GM10248 (cell line): ENCODE measurements around the gene SLC30A2.

Experiments used
- CTCF ChIA-PET: fragments of 300-600 bp; sonication (Branson Sonifier 250); formaldehyde crosslinking; extraction: SDS; loops from one replicate; lab custom pipeline; 2021; ENCODE audit warnings: antibody characterized with exemption; lab: Yijun Ruan, JAX
- POLR2A ChIA-PET: fragments of 350-650 bp; sonication (Branson Sonifier 250); formaldehyde crosslinking; extraction: SDS; loops from one replicate; lab custom pipeline; 2020; ENCODE audit warnings: antibody characterized with exemption; lab: Yijun Ruan, JAX
- DNase-seq: peaks from one replicate; pipeline ENCODE4 v3.0.0; 2012; ENCODE audit errors: extremely low spot score
- TF ChIP-seq, protein P1 (sequence below): IDR thresholded peaks from 2 replicates; pipeline ENCODE4 v1.5.1; 2012; ENCODE audit warnings: mild to moderate bottlenecking, low read depth; ENCODE audit errors: extremely low read depth, missing control alignments, control extremely low read depth

SLC30A2 gene

DNA sequence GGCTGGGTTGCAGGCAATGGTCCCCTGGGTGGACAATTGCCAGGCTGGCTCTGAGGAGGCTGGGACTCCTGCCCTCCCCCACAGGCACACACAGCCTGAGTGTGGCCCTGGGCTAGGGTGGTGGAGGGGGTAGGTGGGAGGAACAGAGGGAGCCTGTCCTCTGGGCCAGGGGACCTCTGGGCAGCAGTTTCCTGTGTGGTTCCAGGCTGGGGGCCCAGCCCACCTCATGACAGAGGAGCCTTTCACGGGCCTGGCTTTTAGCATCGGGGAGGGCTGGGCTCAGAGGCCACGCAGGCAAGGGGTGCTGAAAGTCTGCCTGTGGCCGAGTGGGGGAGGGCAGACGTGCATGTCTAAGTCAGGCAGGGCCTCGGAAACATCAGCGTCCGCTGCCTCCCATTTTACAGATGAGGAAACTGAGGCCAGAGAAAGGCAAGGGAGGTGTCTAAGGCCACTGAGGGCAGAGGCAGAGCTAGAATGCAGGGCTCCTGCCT, 17.4 kb downstream of the SLC30A2 start:
- ChIA-PET POLR2A (no interaction called here), CTCF (interaction anchor here (0.6 to 1.6 kb wide), 4 partner anchors 8 to 133 kb away, joined by 3 to 4 read pairs (median 4); no protein-coding TSS in a partner anchor)
- DNase-seq = no peak
- TF ChIP-seq, protein P1, sequence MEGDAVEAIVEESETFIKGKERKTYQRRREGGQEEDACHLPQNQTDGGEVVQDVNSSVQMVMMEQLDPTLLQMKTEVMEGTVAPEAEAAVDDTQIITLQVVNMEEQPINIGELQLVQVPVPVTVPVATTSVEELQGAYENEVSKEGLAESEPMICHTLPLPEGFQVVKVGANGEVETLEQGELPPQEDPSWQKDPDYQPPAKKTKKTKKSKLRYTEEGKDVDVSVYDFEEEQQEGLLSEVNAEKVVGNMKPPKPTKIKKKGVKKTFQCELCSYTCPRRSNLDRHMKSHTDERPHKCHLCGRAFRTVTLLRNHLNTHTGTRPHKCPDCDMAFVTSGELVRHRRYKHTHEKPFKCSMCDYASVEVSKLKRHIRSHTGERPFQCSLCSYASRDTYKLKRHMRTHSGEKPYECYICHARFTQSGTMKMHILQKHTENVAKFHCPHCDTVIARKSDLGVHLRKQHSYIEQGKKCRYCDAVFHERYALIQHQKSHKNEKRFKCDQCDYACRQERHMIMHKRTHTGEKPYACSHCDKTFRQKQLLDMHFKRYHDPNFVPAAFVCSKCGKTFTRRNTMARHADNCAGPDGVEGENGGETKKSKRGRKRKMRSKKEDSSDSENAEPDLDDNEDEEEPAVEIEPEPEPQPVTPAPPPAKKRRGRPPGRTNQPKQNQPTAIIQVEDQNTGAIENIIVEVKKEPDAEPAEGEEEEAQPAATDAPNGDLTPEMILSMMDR = no peak

- ChIA-PET CTCF (interaction anchor here (0.6 to 1.8 kb wide), 4 partner anchors 8 to 30 kb away, joined by 3 to 5 read pairs (median 4); partner anchors contain the start of gene PAFAH2), POLR2A (no interaction called here)
- no peak for DNase-seq
- TF ChIP-seq, protein P1 = no peak
These were observed 18.0 kb downstream of the SLC30A2 start for GRCh38 chr1:26027716-26028489.

DNA sequence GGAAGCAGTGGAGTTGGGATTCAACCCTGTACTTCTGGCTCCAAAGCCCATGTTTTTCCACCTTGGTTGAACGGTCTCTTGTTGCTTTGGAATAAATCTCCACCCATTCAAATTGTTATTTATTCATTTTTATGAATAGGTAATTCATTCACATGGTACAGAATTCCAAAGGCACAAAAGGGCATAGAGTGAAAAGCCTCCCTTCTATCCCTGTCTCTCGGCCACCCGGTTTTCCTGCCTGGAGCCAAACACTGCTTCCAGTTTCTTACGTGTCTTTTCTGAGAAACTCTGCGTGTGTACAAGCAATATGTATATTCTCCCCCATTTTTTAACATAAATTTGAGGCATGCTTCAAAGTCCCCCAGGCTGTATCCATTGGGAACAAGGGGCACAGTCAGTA, 20.4 kb downstream of the SLC30A2 start:
- TF ChIP-seq, protein P1 = no peak
- POLR2A ChIA-PET = no interaction called here
- CTCF ChIA-PET = interaction anchor here (1.1 kb wide), 1 partner anchor 11 kb away, joined by 3 read pairs; no protein-coding TSS in a partner anchor
- DNase-seq = no peak

DNA sequence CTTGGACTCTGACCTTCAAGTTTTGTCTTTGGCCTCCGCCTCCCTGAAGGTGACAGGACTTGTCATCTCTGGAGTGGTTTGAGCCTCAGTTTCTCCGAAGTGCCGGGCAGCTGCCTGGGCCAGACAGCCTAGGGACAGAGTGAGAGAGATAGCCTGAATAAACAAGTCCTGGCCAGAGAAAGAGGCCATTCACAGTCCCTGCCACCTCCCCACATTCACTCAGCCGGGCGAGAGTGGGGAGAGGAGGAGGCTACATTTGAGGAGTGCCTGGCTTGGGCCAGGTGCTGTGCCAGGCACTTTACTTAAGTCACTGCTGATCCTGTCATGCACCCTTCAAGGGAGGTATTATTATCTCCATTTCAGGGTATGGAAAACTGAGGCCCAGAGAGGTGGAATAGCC, 20.9 kb downstream of the SLC30A2 start:
- ChIA-PET POLR2A (no interaction called here), CTCF (interaction anchor here (1.1 to 1.4 kb wide), 3 partner anchors 11 to 130 kb away, joined by 3 to 5 read pairs (median 3); no protein-coding TSS in a partner anchor)
- DNase-seq = no peak
- TF ChIP-seq, protein P1 = no peak

GRCh38 chr1:26023826-26024225, 22.1 kb downstream of the SLC30A2 start:
- DNase-seq = no peak
- ChIA-PET POLR2A (no interaction called here), CTCF (interaction anchor here (0.9 to 1.8 kb wide), 4 partner anchors 8 to 129 kb away, joined by 3 to 5 read pairs (median 4); partner anchors contain the start of gene PAFAH2)
- TF ChIP-seq, protein P1 = no peak

- ChIA-PET POLR2A (no interaction called here), CTCF (interaction anchor here (0.9 to 1.8 kb wide), 3 partner anchors 9 to 122 kb away, joined by 4 to 5 read pairs (median 4); partner anchors contain the start of gene PAFAH2)
- DNase-seq = no peak
- TF ChIP-seq, protein P1 = no peak
These were observed 22.9 kb downstream of the SLC30A2 start for GRCh38 chr1:26023009-26023408.
